Natural killer cell (primary cell): ENCODE results near the gene NYAP2. TPM values are rescaled to one million over a fixed set of nuclear protein-coding genes. Genes with fewer than 3 reads are reported as not detected.

Experiments used
- ATAC-seq, 3 donors: fragments of 150-1000 bp in 2 of 3; fragments of 200-7000 bp in 1 of 3; cut with Tn5 transposase; 1 replicate in 1 of 3; 2 replicates in 2 of 3; pipeline ENCODE4 v1.10.0; 2021; ENCODE audit warnings: mild to moderate bottlenecking in 2 of 3, moderate library complexity in 2 of 3
- DNase-seq, 2 donors: peaks; one replicate each; pipeline versions ENCODE4 v3.0.0 to v3.0.0-alpha.2; 2013 to 2021; ENCODE audit warnings: mixed read lengths in 1 of 2
- H3K27ac ChIP-seq: one replicate; pipeline ENCODE4 v1.5.1; 2013; ENCODE audit warnings: mild to moderate bottlenecking, low read length
- H3K27me3 ChIP-seq: one replicate; pipeline ENCODE4 v1.6.1; 2013; ENCODE audit warnings: low read length; ENCODE audit not compliant: control insufficient read depth, insufficient read depth
- H3K36me3 ChIP-seq: one replicate; pipeline ENCODE4 v1.6.1; 2013; ENCODE audit warnings: low read length; ENCODE audit not compliant: control insufficient read depth, insufficient read depth
- H3K4me1 ChIP-seq: one replicate; pipeline ENCODE4 v1.6.1; 2013; ENCODE audit warnings: low read length; ENCODE audit not compliant: control insufficient read depth, insufficient read depth
- H3K4me3 ChIP-seq: one replicate; pipeline ENCODE4 v1.5.1; 2013; ENCODE audit warnings: low read length
- H3K9me3 ChIP-seq: one replicate; pipeline ENCODE4 v1.6.1; 2013; ENCODE audit warnings: low read length; ENCODE audit not compliant: control insufficient read depth, insufficient read depth
- H3K27ac Mint-ChIP-seq, 2 donors: one replicate each; pipeline ENCODE4 v1.8.0; 2022; ENCODE audit warnings: mild to moderate bottlenecking in 2 of 2, mixed read lengths in 2 of 2, moderate library complexity in 1 of 2
- H3K27me3 Mint-ChIP-seq, 2 donors: one replicate each; pipeline ENCODE4 v1.8.0; 2022; ENCODE audit warnings: low read depth in 2 of 2, mixed read lengths in 2 of 2
- H3K36me3 Mint-ChIP-seq: one replicate; pipeline ENCODE4 v1.8.0; 2022; ENCODE audit warnings: mixed read lengths
- H3K4me1 Mint-ChIP-seq, 2 donors: one replicate each; pipeline ENCODE4 v1.8.0; 2022; ENCODE audit warnings: mixed read lengths in 2 of 2
- H3K4me3 Mint-ChIP-seq: one replicate; pipeline ENCODE4 v1.8.0; 2022; ENCODE audit warnings: mild to moderate bottlenecking, moderate library complexity, mixed read lengths
- H3K9me3 Mint-ChIP-seq, 2 donors: one replicate each; pipeline ENCODE4 v1.8.0; 2022; ENCODE audit warnings: mixed read lengths in 2 of 2
- CTCF ChIP-seq: fragments of 200-600 bp; IDR thresholded peaks from one replicate; pipeline ENCODE4 v1.8.0; 2022; ENCODE audit warnings: antibody characterized with exemption
- WGBS: methylation state at CpG from one replicate; pipeline ENCODE4 v1.1.7; 2013; ENCODE audit warnings: missing lambda C conversion rate; ENCODE audit not compliant: insufficient coverage; 5-methylcytosine and 5-hydroxymethylcytosine counted together
- intact Hi-C: fragments of 100-400 bp; cut with micrococcal nuclease; formaldehyde crosslinking; loops from one replicate; pipeline ENCODE4 v1.14.2; 2022
- total RNA-seq, 4 donors: library from RNA; stranded (reverse); fragments of 120-200 nt in 1 of 4; gene quantifications; one replicate each; pipeline versions ENCODE4 v1.2.3 to v1.2.4, GENCODE V29; 2013 to 2022

NYAP2 gene
- total RNA-seq, 3 donors from 2014 or later (not counting 1 experiment from before 2014, with no cell fraction given): 0.14 TPM; not detected in 2

GRCh38 chr2:225471482-225471881 lies 72.0 kb downstream of the NYAP2 start:
- no peak overlapping the region for H3K27ac ChIP-seq
- Mint-ChIP-seq H3K4me1 (peaks cover 9 to 17% of the 10 kb centered on the region in 2 donors), H3K4me3 (no peak overlapping the region), H3K9me3 (no peaks in the 10 kb centered on the region), H3K36me3 (no peaks in the 10 kb centered on the region), H3K27ac (no peak overlapping the region), H3K27me3 (peaks cover 0 to 3% of the 10 kb centered on the region in 2 donors)
- H3K9me3 ChIP-seq: no peaks in the 10 kb centered on the region
- H3K4me1 ChIP-seq: no peaks in the 10 kb centered on the region
- H3K27me3 ChIP-seq: no peaks in the 10 kb centered on the region
- DNase-seq (no peak), ATAC-seq (no peak)
- intact Hi-C loops: no loop called here
- TF ChIP-seq CTCF: no peak
- H3K4me3 ChIP-seq: no peak overlapping the region
- no peaks in the 10 kb centered on the region for H3K36me3 ChIP-seq
- WGBS: 87% methylated on average over 2 of the region's 2 CpGs

GRCh38 chr2:225472161-225472560 lies 72.7 kb downstream of the NYAP2 start:
- Mint-ChIP-seq H3K9me3 (no peaks in the 10 kb centered on the region), H3K27ac (no peak overlapping the region), H3K4me3 (no peak overlapping the region), H3K27me3 (peaks cover 0 to 3% of the 10 kb centered on the region in 2 donors), H3K4me1 (peaks cover 9 to 11% of the 10 kb centered on the region in 2 donors), H3K36me3 (no peaks in the 10 kb centered on the region)
- Histone ChIP-seq H3K27ac (no peak overlapping the region), H3K4me3 (no peak overlapping the region), H3K9me3 (no peaks in the 10 kb centered on the region), H3K27me3 (no peaks in the 10 kb centered on the region), H3K4me1 (no peaks in the 10 kb centered on the region), H3K36me3 (no peaks in the 10 kb centered on the region)
- TF ChIP-seq CTCF: no peak
- intact Hi-C loops: no loop called here
- ATAC-seq (no peak), DNase-seq (no peak)
- WGBS: 51% methylated on average over 2 of the region's 2 CpGs

GRCh38 chr2:225479386-225479785 lies 79.9 kb downstream of the NYAP2 start:
- Histone ChIP-seq H3K9me3 (no peaks in the 10 kb centered on the region), H3K36me3 (no peaks in the 10 kb centered on the region), H3K27me3 (no peaks in the 10 kb centered on the region), H3K4me1 (no peaks in the 10 kb centered on the region), H3K27ac (no peak overlapping the region), H3K4me3 (no peak overlapping the region)
- Mint-ChIP-seq H3K36me3 (no peaks in the 10 kb centered on the region), H3K4me1 (no peaks in the 10 kb centered on the region), H3K27me3 (peaks cover 0 to 12% of the 10 kb centered on the region in 2 donors), H3K9me3 (no peaks in the 10 kb centered on the region), H3K4me3 (no peak overlapping the region), H3K27ac (no peak overlapping the region)
- 78% methylated on average over 1 of the region's 2 CpGs for WGBS
- ATAC-seq (no peak), DNase-seq (no peak)
- no peak for TF ChIP-seq CTCF
- intact Hi-C loops: no loop called here

GRCh38 chr2:225484751-225485150 lies 85.2 kb downstream of the NYAP2 start:
- no peak overlapping the region for H3K4me3 ChIP-seq
- Mint-ChIP-seq H3K4me3 (no peak overlapping the region), H3K4me1 (no peaks in the 10 kb centered on the region), H3K9me3 (no peaks in the 10 kb centered on the region), H3K27me3 (peaks cover 0 to 3% of the 10 kb centered on the region in 2 donors), H3K36me3 (no peaks in the 10 kb centered on the region), H3K27ac (no peak overlapping the region)
- no peak for TF ChIP-seq CTCF
- intact Hi-C loops: no loop called here
- no peaks in the 10 kb centered on the region for H3K4me1 ChIP-seq
- WGBS: 78% methylated on average over 3 of the region's 3 CpGs
- no peak for ATAC-seq
- no peak for DNase-seq
- no peaks in the 10 kb centered on the region for H3K27me3 ChIP-seq
- H3K36me3 ChIP-seq: no peaks in the 10 kb centered on the region
- H3K9me3 ChIP-seq: no peaks in the 10 kb centered on the region
- H3K27ac ChIP-seq: no peak overlapping the region
